HG03432 (cell line): ENCODE results near the gene IFT20.

ENCODE experiments used
- ATAC-seq: cut with Tn5 transposase; IDR thresholded peaks from one replicate; pipeline ENCODE4 v1.9.1; 2021; ENCODE audit warnings: mild to moderate bottlenecking, moderate library complexity; ENCODE audit not compliant: unreplicated experiment

IFT20 gene

GRCh38 chr17:28338056-28338768 lies 2.9 kb upstream of the IFT20 start:
- ATAC-seq: no peak

GRCh38 chr17:28335959-28336871 lies 943 bp upstream of the IFT20 start:
- no peak for ATAC-seq

GRCh38 chr17:28334666-28335200 lies 539 bp downstream of the IFT20 start:
- ATAC-seq: no peak

GRCh38 chr17:28334171-28334570 lies 1.1 kb downstream of the IFT20 start:
- no peak for ATAC-seq

GRCh38 chr17:28333083-28333746 lies 2.1 kb downstream of the IFT20 start:
- no peak for ATAC-seq

GRCh38 chr17:28331891-28332420 lies 3.3 kb downstream of the IFT20 start:
- no peak for ATAC-seq

- no peak for ATAC-seq
Measured at GRCh38 chr17:28330671-28331070, 4.6 kb downstream of the IFT20 start.

- no peak for ATAC-seq
Measured at GRCh38 chr17:28328325-28328724, 6.9 kb downstream of the IFT20 start.

GRCh38 chr17:28327709-28328108 lies 7.6 kb downstream of the IFT20 start:
- ATAC-seq: no peak

- no peak for ATAC-seq
Measured at GRCh38 chr17:28327031-28327607, 8.2 kb downstream of the IFT20 start.

- no peak for ATAC-seq
Measured at GRCh38 chr17:28326114-28326513, 9.2 kb downstream of the IFT20 start.

GRCh38 chr17:28325211-28325610 lies 10.1 kb downstream of the IFT20 start:
- no peak for ATAC-seq

- ATAC-seq: no peak
Measured at GRCh38 chr17:28324781-28325180, 10.5 kb downstream of the IFT20 start.

GRCh38 chr17:28324267-28324745 lies 11.0 kb downstream of the IFT20 start:
- ATAC-seq: no peak

GRCh38 chr17:28320215-28321061 lies 14.8 kb downstream of the IFT20 start:
- no peak for ATAC-seq

GRCh38 chr17:28319598-28319935 lies 15.7 kb downstream of the IFT20 start:
- ATAC-seq: no peak

GRCh38 chr17:28318759-28319597 lies 16.3 kb downstream of the IFT20 start, which contains the start of gene TMEM97:
TSS of gene TMEM97 (plus strand) at chr17:28319200. CDS start at chr17:28319240, 40 bp downstream.
- ATAC-seq: peak; percentile 93

- peak; percentile 5 for ATAC-seq
Measured at GRCh38 chr17:28317966-28318758, 17.1 kb downstream of the IFT20 start.
